Panc1 (cell line): ENCODE results near the gene TCF3.

Experiments
- POLR2AphosphoS5 ChIP-seq: IDR thresholded peaks from 2 replicates; pipeline ENCODE4 v1.6.1; 2012; ENCODE audit warnings: mild to moderate bottlenecking, low read depth, low read length, moderate library complexity
- TCF7L2 ChIP-seq: IDR thresholded peaks from 2 replicates; pipeline ENCODE4 v1.6.1; 2011; ENCODE audit warnings: mild to moderate bottlenecking, low read depth, low read length, inconsistent platforms
- TF ChIP-seq, protein P1 (sequence below): fragments of 450-650 bp; IDR thresholded peaks from 2 replicates; pipeline ENCODE4 v1.5.1; 2017; ENCODE audit warnings: mild to moderate bottlenecking
- TF ChIP-seq, protein P2 (sequence below), 2 experiments: IDR thresholded peaks; 2 replicates each; pipeline ENCODE4 v1.6.1; 2011 to 2012; ENCODE audit warnings: low read depth in 2 of 2, control low read depth in 1 of 2, low read length in 1 of 2, mild to moderate bottlenecking in 1 of 2, moderate library complexity in 1 of 2; ENCODE audit not compliant: insufficient read depth in 1 of 2

DNA sequence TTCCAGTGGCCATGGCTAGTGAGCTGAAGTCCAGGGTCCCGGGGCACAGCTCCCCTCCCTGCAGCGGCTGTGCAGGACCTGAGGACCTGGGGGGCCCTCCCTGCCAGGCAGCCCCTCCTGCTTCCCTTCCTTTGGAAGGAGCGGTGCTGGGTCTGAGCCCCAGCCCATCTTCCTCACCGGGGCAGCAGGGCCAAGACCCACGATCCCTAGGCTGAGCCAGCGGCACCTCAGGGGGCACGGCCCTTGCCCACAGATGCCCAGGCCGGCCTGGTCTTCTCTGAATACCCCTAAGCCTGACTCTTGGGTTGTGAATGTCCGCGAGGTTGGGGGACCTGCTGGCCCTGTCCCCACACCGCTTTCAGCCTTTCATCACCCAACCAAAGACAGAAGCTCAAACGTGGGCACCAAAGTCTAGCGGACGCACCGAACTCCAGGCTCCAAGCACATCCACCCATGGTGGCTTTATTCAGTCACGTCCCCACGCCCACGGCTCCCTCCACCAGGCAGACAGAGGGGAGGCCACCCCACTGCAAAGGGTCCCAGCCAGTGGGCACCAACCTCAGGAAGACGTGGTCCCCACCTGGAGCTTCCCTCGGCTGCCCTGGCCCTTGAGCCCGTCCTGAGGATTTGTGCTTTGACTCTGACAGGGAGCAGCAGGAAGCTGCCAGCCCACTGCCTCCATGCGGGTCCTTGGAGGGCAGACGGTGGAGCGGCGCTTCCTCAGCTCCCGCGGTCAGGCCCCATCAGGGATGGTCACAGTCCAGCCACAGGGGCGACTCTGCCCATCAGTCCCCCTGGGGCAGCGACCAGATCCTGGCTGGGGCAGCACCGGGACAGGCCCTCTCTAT, 75.9 kb downstream of the TCF3 start:
- TF ChIP-seq POLR2AphosphoS5 (no peak), TCF7L2 (no peak)
- TF ChIP-seq, protein P1, sequence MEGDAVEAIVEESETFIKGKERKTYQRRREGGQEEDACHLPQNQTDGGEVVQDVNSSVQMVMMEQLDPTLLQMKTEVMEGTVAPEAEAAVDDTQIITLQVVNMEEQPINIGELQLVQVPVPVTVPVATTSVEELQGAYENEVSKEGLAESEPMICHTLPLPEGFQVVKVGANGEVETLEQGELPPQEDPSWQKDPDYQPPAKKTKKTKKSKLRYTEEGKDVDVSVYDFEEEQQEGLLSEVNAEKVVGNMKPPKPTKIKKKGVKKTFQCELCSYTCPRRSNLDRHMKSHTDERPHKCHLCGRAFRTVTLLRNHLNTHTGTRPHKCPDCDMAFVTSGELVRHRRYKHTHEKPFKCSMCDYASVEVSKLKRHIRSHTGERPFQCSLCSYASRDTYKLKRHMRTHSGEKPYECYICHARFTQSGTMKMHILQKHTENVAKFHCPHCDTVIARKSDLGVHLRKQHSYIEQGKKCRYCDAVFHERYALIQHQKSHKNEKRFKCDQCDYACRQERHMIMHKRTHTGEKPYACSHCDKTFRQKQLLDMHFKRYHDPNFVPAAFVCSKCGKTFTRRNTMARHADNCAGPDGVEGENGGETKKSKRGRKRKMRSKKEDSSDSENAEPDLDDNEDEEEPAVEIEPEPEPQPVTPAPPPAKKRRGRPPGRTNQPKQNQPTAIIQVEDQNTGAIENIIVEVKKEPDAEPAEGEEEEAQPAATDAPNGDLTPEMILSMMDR, result no peak
- TF ChIP-seq, protein P2, sequence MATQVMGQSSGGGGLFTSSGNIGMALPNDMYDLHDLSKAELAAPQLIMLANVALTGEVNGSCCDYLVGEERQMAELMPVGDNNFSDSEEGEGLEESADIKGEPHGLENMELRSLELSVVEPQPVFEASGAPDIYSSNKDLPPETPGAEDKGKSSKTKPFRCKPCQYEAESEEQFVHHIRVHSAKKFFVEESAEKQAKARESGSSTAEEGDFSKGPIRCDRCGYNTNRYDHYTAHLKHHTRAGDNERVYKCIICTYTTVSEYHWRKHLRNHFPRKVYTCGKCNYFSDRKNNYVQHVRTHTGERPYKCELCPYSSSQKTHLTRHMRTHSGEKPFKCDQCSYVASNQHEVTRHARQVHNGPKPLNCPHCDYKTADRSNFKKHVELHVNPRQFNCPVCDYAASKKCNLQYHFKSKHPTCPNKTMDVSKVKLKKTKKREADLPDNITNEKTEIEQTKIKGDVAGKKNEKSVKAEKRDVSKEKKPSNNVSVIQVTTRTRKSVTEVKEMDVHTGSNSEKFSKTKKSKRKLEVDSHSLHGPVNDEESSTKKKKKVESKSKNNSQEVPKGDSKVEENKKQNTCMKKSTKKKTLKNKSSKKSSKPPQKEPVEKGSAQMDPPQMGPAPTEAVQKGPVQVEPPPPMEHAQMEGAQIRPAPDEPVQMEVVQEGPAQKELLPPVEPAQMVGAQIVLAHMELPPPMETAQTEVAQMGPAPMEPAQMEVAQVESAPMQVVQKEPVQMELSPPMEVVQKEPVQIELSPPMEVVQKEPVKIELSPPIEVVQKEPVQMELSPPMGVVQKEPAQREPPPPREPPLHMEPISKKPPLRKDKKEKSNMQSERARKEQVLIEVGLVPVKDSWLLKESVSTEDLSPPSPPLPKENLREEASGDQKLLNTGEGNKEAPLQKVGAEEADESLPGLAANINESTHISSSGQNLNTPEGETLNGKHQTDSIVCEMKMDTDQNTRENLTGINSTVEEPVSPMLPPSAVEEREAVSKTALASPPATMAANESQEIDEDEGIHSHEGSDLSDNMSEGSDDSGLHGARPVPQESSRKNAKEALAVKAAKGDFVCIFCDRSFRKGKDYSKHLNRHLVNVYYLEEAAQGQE (IDR thresholded peaks at IDR 0.05; ENCODE audit: insufficient read depth in 1 of 2, low read depth in 2 of 2, low read length in 1 of 2), result no peak
